ENCODE measurements around the gene PPIL6.

PPIL6 gene

DNA sequence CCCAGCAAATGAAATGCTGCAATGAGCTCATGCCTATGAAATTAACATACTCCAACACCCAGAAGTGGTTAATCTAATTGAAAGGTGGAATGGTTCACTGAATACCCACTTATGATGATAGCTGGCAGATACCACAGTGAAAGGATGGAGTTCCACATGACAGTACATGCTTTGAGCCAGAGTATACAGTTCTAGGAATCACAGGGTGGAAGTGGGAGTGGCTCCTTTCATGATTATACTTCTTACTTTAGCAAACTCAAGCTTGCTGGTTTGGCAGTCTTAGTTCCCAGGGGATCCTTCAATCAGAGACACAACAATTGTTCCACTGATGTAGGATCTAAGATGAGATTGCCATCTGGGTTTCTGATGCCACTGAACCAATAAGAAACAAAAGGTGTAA, 79.6 kb downstream of the PPIL6 start:
- DNase-seq = no peak

DNA sequence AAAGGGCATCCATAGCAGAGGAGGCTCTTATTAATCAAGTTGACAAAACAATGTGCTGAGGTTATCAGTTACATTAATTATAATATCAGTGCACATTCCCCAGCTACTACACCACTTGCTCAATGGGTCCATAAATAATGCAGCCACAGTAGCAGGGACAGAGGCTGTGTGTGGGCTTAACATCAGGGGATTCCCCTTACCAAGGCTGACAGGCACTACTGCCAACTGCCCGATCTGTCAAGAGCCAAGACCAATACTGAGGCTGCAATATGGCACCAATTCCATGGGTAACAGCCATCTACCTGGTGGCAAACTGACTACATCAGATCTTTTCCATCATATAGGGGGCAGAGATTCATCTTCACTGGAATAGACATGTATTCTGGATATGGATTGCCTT, 80.1 kb downstream of the PPIL6 start:
- DNase-seq = no peak

DNA sequence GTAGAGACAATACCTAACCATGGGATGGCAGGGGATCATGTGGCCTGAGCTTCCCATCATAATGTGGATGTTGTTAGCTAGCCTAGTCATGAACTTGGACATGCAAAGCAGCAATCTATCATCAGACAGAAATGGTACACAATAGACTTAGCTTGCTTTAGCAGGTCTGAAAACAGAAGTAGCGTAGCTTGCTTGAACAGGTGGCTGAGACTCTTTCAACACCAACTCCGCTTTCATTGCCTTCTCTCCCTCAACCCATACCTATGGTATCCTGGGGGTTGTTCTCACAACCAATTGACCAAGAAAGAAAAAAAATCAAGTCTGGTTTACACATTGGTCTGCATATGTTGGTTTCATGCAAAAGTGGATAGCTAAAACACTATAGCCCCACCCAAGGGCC, 81.2 kb downstream of the PPIL6 start:
- no peak for DNase-seq

DNA sequence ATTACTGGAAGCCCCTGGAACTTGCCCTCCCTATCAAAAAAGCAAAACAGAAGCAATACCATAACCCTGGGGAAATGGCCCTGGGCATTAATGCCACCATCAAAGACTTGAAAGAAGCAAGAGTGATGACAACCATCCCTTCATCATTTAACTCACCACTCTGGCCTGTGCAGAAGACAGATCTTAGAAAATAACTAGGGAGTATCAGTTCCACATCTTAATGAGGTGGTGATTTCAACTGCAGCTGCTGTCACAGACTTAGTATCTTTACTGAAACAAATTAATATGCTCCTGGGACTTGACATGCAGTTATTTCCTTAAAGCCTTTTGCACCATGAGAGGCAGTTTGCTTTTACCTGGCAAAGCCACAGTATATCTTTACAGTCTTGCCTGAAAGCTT, 82.2 kb downstream of the PPIL6 start:
- DNase-seq = no peak

DNA sequence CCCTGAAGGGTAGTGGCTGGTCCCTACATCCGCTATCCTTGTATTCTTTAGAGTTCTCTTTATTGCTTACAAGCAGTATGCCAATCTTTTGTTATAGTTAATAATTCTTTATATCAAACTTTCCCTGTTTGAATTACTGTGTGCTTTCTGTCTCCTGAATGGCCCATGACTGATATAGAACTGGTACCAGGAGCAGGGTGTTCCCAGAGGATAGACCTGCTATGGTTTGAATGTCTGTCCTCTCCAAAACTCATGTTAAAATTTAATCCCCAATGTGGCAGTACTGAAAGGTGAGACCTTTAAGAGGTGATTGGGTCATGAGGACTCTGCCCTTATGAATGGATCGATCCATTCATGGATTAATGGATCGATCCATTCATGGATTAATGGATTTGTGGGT, 84.2 kb downstream of the PPIL6 start:
- DNase-seq = no peak

DNA sequence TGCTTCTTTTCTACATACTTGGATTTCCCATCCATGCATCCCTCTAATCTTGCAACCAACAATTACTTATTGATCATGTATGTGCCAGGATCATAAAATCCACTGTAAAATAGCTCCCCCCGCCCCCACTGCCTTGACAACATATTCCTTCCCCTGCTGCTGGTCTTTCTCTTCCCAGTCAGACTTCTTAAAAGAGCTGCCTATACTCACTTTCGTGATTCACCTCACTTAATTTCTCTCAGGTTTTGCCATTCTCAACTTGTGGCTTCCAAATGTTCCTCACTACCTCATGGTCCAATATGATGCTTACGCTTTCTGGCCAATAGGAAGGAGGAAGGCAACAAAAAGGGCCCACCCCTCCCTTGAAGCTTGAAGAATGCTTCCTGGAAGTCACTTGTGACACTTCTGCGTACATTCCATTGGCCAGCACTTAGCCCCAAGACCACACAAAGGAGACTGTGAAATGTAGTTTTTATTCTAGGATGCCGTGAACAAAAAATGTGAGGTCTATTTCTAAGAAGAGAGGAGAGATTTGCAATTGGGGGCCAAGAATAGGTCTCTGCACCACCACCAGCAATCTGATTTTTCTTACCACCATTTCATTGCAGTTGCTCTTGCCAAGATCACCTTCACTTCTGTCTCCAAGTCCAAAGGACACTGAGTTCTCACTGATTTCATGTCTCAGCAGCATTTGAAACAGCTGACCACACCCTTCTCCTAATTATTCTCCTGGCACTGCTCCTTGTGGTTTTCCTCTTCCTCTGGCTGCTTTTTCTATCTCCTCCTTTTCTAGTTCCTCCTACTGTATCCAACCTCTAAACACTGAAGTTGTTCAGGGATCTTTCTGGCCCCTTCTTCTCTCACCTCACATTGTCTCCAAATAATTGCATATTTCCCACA, 88.9 kb downstream of the PPIL6 start:
- DNase-seq = no peak

DNA sequence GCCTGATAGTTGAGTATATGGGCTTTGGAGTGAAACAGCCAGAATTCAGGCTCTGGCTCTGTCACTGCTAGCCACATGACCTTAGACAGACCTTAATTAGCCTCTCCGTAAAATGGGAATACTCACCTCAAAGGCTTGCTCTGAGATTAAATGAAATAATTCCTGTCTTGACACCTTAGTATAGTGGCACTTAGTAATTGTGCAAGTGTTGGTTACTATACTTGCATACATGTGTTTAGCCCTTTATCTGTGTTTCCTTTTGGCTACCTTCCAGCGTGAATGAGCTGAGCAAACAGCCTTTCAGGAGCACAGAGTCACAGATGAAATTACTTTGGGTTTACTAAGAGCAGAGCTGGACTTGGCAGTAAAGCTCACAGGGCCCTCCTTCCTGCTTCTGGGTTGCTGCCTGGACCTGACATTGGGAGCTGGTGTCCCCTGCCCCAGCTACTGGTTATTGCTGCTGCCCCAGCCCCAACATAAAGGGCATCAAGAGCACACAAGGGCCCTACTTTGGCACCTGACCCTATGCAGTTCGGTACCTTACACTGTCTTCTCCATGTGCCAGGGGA, 90.9 kb downstream of the PPIL6 start:
- peak; percentile 61 for DNase-seq

DNA sequence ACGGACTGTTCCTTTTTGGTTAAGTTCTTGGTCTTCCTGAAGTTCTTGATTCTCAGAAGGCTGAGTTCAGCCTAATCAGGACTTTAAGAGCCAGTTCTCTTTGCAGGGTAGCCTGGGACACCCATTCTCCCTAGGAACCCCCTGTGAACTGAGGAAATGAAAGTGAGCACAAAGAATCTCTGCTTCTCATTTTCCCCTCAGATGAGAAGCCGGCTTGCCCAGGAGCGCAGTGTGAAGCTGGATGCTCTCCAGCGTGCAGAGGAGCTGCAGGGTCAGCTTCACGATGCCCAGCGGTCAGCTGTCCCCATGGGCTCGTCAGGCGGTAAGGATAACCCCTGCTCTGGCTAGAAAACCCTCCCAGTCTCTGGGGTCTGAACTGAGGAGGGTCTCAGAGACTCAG, 92.2 kb downstream of the PPIL6 start:
- no peak for DNase-seq

DNA sequence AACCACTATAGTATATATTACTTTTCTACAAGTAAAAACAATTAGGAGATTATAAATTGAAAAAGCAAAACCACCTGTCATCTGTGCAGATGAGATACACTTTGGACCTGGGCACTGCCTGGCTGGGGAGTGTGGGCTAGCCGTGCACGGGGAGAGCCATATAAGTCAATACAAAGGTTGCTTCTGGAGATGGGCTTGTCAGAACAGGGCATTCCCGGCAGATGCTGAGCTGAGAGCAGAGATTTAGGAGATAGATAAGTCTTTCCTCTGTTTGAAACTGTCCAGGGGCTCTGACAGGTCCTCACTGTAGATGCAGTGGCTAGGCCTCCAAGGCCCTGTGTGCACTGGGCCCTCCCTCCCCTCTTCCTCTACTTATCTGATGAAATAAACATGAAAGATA, 92.6 kb downstream of the PPIL6 start:
- no peak for DNase-seq

DNA sequence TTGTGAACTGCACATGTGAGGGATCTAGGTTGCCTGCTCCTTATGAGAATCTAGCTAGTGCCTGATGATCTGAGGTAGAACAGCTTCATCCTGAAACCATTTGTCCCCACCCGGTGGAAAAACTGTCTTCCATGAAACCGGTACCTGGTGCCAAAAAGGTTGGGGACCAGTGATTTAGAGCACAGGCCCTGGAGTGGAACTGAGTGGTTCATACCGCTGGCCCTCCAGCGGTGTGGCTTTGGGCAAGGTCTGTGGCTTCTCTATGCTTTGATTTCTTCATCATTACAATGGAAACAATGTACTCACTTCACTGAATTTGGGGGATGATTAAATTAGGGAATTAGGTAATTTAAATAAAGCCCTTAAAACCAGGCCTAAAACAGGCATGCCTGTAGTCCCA, 94.4 kb downstream of the PPIL6 start:
- DNase-seq = no peak

DNA sequence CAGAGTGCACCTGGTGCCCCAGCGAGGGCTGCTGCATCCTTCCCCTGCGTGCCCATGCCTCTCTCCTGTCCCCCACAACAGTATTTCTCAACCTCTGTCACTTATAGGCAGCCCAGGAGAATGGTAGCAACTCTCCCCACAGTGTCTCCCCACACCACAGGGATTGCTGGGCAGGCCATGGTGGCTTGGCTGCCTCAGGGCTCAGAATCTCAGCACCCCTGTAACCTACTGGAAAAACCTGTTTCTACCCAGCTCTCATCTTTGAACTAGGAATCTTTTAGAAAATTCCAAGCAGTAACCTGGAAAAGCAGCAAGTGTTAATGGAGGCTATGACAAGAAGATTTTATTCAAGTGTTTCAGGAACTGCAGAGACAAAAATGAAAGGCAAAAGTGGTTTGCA, 96.2 kb downstream of the PPIL6 start:
- no peak for DNase-seq

DNA sequence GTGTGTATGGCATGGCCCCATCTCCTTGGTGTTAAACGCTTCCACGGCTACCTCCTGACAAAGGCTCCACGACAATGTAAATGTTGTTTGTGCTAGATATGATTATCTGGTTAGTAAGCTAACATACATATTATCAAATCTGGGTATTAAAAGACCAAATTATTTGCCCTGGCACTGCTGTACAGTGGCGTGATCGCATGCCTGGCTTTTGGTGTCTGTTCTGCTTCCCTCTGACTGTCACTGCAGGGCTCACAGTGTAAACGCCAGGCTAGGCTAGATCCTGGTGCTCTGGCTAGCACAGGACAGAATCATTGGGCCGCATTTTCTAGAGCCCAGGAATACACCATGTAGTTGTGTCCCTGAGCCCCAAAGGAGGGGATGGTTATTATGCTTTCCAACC, 96.9 kb downstream of the PPIL6 start:
- DNase-seq = no peak

DNA sequence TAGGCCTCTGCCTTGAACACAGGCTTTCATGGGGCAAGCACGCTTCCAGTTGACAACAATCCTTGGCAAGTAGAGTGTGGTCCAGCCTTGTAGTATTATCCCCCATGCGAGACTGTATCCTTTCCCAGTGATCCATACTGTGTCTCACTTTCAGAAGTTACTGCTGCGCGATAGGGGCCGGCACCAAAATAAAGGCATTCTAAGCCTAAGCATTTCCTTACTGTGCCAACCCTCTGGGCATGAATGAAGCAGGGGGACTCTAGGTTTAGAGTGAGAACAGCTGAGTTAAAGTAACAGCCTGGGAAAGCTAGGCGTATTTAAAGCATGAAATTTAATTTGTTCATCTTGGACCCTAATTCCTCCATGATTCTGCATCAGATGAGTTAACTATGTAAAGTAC, 97.5 kb downstream of the PPIL6 start:
- no peak for DNase-seq

DNA sequence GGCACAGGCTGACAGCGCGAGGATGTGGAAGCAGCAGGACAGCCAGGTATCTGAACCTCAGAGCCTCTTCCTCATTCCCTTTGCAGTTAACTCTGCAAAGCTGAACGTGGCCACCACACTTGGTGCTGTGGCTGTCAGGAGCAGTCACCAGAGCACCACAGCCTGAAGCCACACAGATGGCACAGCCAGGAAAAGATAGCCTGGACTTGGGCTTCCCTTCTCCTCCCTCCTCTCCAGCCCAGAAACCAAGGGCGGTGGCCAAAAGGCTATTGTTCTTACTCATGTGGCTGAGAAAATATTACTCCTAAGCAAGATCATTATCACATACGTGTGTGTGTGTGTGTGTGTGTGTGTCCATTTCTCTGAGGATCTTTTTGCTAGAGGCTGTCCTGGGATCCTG, 97.9 kb downstream of the PPIL6 start:
- DNase-seq = peak; percentile 62

DNA sequence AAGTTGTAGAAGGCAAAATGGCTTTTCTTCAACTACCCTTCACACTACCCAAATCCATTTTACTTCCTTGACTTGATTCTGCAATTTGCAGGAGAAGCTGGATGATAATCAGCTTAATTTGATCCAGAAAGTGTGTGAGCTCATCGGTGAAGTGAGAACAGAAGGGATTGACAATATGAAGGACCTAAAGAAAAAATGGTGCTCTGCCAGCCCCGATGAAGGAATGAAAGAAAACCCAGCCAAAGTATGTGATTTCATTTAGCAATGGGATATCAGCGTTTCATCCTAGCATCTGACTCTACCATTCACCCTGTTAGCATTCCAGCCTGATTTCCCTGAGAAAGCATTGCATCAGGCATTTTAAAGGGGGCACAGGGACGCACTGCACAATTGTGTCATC, 99.6 kb downstream of the PPIL6 start:
- DNase-seq = no peak

Measured in GDM1 (cell line).